ENCODE data around the gene GRIP2.

The GRIP2 gene

DNA sequence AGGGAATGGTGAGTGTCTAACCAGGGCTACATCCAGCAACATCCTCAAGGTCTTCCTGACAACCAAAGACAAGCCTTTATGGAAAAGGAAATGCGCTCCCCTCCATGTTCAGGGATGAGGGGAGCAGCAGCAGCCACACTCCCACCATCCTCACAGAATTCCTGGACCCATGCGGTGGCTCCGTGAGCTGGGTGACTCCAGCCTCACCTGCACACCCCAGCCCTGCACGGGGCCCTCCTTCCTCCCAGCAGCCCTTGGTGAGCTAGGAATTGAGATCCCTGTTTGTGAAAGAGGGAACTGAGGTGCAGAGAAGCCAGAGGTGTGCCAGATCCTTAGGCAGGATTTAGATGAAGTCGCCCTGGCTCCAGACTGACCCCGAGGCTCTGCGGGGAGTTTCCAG, 52.3 kb downstream of the GRIP2 start:
- no peak for DNase-seq

GRCh38 chr3:14487086-14487485, 53.1 kb downstream of the GRIP2 start:
- DNase-seq = no peak

- no peak for DNase-seq
Measured at GRCh38 chr3:14486460-14486859, 53.7 kb downstream of the GRIP2 start.

GRCh38 chr3:14485981-14486380, 54.2 kb downstream of the GRIP2 start:
- no peak for DNase-seq

DNA sequence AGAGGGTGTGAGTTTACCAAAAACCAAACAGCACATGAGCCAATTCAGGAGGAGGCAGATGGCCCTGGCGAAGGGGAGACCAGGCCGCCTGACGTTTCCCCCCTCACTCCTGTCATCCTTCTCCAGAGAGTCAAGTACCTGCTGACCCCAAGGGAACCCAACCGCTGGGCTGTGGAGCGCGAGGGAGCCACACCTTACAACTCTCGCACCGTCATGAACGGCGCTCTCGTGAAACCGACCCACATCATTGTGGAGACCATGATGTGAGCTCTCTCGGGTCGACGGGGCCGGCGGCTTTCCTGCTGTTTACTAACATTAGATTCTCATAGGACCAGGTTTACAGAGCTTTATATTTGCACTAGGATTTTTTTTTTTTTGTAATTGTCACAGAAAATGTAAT, 55.4 kb downstream of the GRIP2 start:
- DNase-seq = no peak

DNA sequence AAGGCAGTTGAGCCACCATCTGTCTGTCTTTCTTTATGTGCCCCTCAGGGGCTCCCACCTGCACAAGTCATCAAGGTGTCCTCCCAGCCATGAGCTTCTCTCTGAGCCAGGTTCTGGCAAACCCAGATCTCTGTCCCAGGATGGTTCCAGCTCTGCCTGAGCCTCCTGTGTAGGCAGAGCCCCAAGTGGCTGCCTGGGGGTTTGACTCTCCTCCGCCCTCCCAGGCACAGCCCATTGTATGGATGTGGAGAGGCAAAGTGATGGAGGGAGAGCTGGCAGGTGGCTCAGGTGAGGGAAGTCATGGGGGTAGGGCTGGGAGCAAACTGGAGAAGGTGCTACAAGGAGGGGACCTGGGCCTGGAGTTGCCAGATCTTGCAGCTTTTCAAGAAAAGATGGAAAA, 56.9 kb downstream of the GRIP2 start:
- DNase-seq = no peak

DNA sequence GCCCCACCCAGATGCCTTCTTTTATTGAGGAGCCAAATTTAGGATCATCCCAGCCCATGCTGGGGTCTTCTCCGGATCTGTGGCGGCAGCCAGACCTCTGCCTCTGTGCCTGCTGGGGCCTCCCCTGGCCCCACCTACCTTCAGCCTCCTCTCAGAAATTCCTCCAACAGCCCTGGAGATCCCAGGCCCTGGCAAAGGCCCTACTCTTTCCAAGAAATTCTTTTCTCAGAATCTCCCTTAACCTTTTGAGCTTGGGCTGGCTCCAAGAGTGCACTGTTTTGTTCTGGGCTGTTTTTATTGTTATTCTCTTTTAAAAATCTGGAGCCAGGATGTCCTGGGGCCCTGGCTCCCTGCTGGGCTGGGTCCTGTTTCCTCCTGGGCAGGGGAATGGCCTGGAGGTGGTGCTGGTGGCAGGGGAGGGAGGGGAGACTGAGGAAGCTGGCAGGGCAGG, 57.8 kb downstream of the GRIP2 start:
- DNase-seq = no peak

GRCh38 chr3:14481646-14482036, 58.5 kb downstream of the GRIP2 start:
- DNase-seq = no peak

DNA sequence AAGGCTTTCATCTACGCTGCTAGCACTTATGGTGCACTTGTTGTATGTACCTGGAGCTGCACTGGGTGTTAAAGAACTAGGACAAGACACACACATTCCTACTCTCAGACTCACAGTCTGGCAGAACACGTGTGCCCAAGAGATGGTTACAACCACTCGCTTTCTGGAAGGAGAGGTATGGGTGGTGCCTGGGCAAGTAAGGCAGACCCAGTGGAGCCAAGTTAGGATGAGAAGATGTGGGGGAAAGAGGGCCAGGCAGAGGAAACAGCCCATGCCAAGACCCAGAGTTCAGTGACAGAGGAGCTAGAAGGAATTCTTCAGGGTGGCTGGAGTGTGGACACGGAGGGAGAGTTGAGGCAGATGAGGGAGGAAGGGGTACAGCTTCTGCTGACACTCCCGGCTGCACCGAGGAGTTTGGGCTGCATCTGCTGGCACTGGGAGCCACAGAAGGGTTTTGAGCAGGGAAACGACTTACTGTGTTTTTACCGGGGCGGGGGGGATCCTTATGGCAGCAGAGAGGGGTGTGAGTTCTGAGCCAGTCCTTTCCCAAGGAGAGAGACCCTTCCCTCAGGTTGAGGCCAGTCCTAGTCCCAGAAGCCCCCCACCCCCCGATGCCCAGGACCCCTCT, 59.0 kb downstream of the GRIP2 start:
- DNase-seq = no peak

DNA sequence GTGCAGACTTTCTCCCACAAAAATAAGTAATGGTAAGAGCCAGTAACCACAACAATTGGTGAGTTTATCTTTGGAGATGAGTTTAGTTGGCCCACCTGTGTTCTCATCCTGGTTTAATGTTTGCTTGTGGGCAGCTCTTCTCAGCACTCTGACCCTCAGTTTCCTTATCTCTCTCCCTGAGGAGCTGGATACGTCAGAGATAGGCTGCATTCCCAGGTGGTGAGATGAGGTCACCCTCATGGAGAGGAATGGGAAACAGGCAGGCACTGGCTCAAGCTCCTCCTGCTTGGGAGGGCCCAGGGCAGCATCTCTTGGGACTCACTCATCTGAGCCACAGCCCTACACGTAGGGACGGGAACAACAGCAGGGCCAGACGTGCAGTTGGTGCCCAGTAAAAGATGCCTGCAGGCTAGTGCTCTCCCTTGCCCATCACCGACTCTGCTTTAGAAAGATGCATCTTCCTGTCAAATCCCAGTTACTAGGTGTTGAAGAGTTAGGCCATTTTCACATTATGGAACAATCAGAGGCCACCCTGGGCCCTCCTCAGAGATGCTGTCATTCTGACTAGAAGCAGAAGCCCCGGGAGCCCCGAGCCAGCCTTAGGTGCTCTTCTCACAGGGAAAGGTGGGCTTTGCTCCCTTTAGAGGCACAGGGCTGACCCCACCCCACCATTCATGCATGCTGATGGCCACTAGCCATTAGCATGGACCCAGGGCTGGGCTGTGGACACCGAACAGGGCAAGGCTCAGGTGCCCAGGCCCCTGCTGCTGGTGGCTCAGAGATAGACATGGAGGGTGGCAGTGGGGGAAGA, 59.7 kb downstream of the GRIP2 start:
- no peak for DNase-seq

GRCh38 chr3:14479591-14479990, 60.6 kb downstream of the GRIP2 start:
- no peak for DNase-seq

DNA sequence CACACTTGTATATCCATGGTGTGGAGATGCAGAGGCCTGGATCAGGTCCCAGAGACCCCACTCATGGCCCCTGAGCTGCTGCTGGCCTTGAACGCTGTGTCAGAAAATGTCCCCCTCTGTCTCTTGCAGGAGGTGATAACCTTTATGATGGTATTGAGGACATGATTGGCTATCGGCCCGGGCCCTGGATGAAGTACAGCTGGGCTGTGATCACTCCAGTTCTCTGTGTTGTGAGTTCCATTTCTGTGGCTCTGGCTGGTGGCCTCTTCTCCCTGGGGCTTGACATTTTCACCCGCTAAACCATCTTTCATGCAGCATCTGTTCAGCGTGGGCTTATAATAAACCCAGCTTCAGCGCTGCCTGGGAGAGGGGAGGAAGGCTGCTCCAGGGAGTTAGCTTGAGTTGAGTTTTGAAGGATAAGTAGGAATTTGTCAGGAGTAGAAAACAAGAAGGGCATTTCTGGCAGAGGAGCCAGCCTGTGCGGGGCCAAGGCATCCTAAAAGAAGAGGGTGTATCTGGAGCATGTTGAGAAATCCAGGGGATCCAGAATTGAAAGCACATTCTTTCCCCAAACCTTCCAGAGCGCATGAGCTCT, 61.1 kb downstream of the GRIP2 start:
- DNase-seq = no peak

DNA sequence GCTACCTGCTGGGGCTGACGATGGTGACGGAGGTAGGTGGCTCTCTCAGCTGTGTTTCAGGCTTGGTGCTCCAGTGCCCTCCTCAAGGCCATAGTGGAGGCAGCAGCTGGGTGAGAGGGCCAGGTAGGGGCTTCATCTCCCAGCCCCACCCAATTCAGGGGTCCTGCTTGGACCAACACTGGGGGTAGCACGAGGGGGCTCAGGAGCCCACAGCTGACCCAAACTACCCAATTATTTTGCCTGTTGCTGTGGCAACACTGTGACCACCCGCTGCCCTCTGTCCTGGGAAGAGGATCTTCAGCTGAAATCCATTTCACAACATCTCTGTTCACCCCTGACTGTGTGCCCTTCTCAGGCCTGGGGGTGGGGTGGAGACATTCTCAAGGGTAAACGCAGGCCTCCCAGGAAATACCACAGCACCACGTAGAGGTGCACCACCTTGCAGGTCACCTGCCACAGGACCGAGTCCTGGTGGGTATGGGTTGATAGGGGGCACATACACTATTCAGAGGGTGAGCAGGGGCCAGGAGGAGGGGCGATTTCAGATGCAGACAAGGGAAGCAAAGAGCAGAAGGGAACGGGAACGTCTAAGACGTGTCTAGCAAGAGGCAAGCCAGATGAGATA, 62.7 kb downstream of the GRIP2 start:
- no peak for DNase-seq

GRCh38 chr3:14476583-14477265, 63.4 kb downstream of the GRIP2 start:
- no peak for DNase-seq

- DNase-seq = no peak
Measured at GRCh38 chr3:14475621-14476020, 64.5 kb downstream of the GRIP2 start.

DNA sequence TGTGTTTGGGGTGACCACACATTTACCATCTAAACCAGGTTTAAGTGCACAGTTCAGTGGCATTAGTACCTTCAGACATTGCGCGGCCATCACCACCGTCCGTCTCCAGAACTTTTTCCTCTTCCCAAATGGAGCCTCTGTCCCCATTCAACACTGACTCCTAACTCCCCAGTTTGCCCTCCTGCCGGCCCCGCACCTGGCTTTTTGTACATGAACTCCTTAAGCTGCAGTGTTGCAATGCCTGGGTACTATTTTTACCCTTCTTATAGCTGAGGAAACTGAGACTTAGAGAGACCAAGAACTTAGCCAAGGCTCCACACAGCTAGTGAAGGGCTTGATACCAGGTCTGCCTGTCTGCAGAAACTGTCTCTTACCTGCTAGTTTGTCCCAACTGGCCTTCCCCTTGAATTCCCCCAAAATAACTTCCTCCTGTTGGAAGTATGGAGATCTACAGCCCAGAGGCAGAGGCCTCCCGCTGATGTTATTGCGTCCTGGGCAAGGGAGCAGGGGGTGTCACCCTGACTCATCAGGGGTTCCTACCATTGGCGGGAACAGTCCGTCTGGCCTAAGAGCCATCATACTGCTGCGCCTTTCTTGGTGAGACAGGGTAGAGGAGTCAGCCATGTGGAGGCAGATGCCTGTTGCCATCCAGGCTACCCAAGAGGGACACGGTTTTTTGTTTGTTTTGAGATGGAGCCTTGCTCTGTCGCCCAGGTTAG, 65.6 kb downstream of the GRIP2 start:
- no peak for DNase-seq

- DNase-seq = no peak
Measured at GRCh38 chr3:14473411-14473891, 66.7 kb downstream of the GRIP2 start.

GRCh38 chr3:14472471-14473351, 67.4 kb downstream of the GRIP2 start:
- DNase-seq = no peak

- DNase-seq = no peak
Measured at GRCh38 chr3:14471690-14472089, 68.5 kb downstream of the GRIP2 start.

- no peak for DNase-seq
Measured at GRCh38 chr3:14471016-14471415, 69.1 kb downstream of the GRIP2 start.
